22Rv1 (cell line): Measurements from ENCODE around the gene PMPCA.

Experiments
- ZFX ChIP-seq: fragments of 450-650 bp; IDR thresholded peaks from 2 replicates; pipeline ENCODE4 v1.6.1; 2017; ENCODE audit warnings: antibody characterized with exemption, borderline replicate concordance
- TF ChIP-seq, protein P1 (sequence below): fragments of 450-650 bp; IDR thresholded peaks from 2 replicates; pipeline ENCODE4 v1.5.1; 2017; ENCODE audit warnings: mild to moderate bottlenecking

DNA sequence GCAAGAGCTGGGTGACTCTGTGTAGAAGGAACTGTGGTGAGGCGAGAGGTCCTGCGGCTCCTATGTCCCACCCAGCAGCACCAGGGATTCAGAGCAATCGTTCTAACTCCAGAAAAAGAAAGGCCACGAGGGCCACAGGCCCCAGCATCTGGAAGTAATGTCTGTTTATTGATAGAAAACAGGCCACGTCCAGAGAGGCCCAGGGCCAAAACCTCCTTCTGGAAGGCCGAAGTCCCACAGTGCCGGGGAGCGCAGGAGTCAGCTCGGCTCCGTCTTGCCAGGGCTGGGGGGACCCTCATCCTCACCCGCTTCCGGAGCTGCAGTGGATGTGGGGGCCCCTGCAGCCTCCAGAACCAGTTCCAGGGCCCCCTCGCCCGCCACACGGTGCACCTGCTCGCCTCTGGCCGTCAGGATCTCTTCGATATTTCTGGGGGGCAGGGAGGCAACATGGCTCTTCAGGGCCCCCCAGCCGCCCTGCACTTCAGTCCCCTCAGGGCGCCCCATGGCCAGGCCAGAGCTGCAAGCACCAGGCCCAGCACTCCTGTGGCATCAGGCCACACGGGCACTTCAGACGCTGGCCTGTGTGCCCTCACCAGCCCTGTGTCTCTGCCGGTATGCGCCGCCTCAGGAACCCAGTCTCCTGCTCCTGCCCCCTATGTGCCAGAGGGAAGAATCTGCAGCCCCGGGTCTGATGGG lies 48.6 kb upstream of the PMPCA start:
- TF ChIP-seq, protein P1, sequence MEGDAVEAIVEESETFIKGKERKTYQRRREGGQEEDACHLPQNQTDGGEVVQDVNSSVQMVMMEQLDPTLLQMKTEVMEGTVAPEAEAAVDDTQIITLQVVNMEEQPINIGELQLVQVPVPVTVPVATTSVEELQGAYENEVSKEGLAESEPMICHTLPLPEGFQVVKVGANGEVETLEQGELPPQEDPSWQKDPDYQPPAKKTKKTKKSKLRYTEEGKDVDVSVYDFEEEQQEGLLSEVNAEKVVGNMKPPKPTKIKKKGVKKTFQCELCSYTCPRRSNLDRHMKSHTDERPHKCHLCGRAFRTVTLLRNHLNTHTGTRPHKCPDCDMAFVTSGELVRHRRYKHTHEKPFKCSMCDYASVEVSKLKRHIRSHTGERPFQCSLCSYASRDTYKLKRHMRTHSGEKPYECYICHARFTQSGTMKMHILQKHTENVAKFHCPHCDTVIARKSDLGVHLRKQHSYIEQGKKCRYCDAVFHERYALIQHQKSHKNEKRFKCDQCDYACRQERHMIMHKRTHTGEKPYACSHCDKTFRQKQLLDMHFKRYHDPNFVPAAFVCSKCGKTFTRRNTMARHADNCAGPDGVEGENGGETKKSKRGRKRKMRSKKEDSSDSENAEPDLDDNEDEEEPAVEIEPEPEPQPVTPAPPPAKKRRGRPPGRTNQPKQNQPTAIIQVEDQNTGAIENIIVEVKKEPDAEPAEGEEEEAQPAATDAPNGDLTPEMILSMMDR: no peak
- TF ChIP-seq ZFX: no peak
